Activated gamma-delta T cell treated with anti-CD3 and anti-CD28 coated beads, Interleukin-2, amount 50 U/mL, for 16 hours (primary cell): ENCODE data around the gene STXBP1.

Experiments used
- DNase-seq: peaks from one replicate; pipeline ENCODE4 v3.0.0-alpha.2; 2020; ENCODE audit warnings: low read depth

Gene STXBP1

GRCh38 chr9:127658428-127658827 is 46.4 kb downstream of the STXBP1 start:
- no peak for DNase-seq

- DNase-seq, result no peak
These were observed 49.0 kb downstream of the STXBP1 start for GRCh38 chr9:127660886-127661741.

- DNase-seq, result no peak
These were observed 50.5 kb downstream of the STXBP1 start for GRCh38 chr9:127662617-127663016.

GRCh38 chr9:127664324-127664677 is 52.2 kb downstream of the STXBP1 start:
- DNase-seq, result no peak

- no peak for DNase-seq
These were observed 52.8 kb downstream of the STXBP1 start for GRCh38 chr9:127664678-127665507.

GRCh38 chr9:127667127-127667844 is 55.2 kb downstream of the STXBP1 start:
- no peak for DNase-seq

GRCh38 chr9:127667906-127668305 is 55.8 kb downstream of the STXBP1 start:
- no peak for DNase-seq

- DNase-seq, result no peak
These were observed 61.2 kb downstream of the STXBP1 start for GRCh38 chr9:127673234-127673633.

GRCh38 chr9:127676638-127677037 is 64.6 kb downstream of the STXBP1 start:
- no peak for DNase-seq

GRCh38 chr9:127679506-127679905 is 67.4 kb downstream of the STXBP1 start:
- DNase-seq, result no peak

GRCh38 chr9:127680226-127680625 is 68.1 kb downstream of the STXBP1 start:
- no peak for DNase-seq

GRCh38 chr9:127680846-127681245 is 68.8 kb downstream of the STXBP1 start:
- DNase-seq, result no peak

GRCh38 chr9:127682351-127683136 is 70.5 kb downstream of the STXBP1 start:
- DNase-seq, result no peak

- DNase-seq, result no peak
These were observed 71.6 kb downstream of the STXBP1 start for GRCh38 chr9:127683723-127684122.

GRCh38 chr9:127684576-127684975 is 72.5 kb downstream of the STXBP1 start:
- no peak for DNase-seq

GRCh38 chr9:127686461-127687393 is 74.7 kb downstream of the STXBP1 start:
- DNase-seq, result no peak

GRCh38 chr9:127689329-127690000 is 77.4 kb downstream of the STXBP1 start:
- no peak for DNase-seq

- no peak for DNase-seq
These were observed 78.7 kb downstream of the STXBP1 start for GRCh38 chr9:127690735-127691134.

- no peak for DNase-seq
These were observed 80.0 kb downstream of the STXBP1 start for GRCh38 chr9:127692071-127692470.

- DNase-seq, result no peak
These were observed 81.1 kb downstream of the STXBP1 start for GRCh38 chr9:127693143-127693542.
